Mucosa of gallbladder (tissue), 1 donor: Measurements from ENCODE around the gene PTPRN2. TPM values are rescaled to one million over a fixed set of nuclear protein-coding genes. Genes with fewer than 3 reads are reported as not detected.

Experiments
- DNase-seq: peaks from one replicate; pipeline ENCODE4 v3.0.0-alpha.2; 2020; ENCODE audit warnings: low spot score
- total RNA-seq: library from RNA; stranded (reverse); gene quantifications from one replicate; pipeline ENCODE4 v1.2.1, GENCODE V29; 2021
- donor health status: DM: no; HTN: no; CAD: no.

PTPRN2 gene
- total RNA-seq, 1 donor from 2014 or later = 11.9 TPM

- DNase-seq = no peak
These were observed 1062.1 kb downstream of the PTPRN2 start for GRCh38 chr7:157525491-157525915.

GRCh38 chr7:157524731-157525130, 1062.9 kb downstream of the PTPRN2 start:
- DNase-seq = no peak

- DNase-seq = no peak
These were observed 1063.7 kb downstream of the PTPRN2 start for GRCh38 chr7:157523766-157524421.

- no peak for DNase-seq
These were observed 1064.3 kb downstream of the PTPRN2 start for GRCh38 chr7:157523371-157523765.

GRCh38 chr7:157522954-157523353, 1064.7 kb downstream of the PTPRN2 start:
- DNase-seq = no peak

- no peak for DNase-seq
These were observed 1065.4 kb downstream of the PTPRN2 start for GRCh38 chr7:157522189-157522588.

GRCh38 chr7:157521752-157522151, 1065.9 kb downstream of the PTPRN2 start:
- no peak for DNase-seq

GRCh38 chr7:157521061-157521731, 1066.4 kb downstream of the PTPRN2 start:
- DNase-seq = no peak

- no peak for DNase-seq
These were observed 1067.4 kb downstream of the PTPRN2 start for GRCh38 chr7:157520249-157520648.

GRCh38 chr7:157519798-157520244, 1067.8 kb downstream of the PTPRN2 start:
- DNase-seq = no peak

GRCh38 chr7:157519246-157519645, 1068.4 kb downstream of the PTPRN2 start:
- no peak for DNase-seq

- no peak for DNase-seq
These were observed 1069.0 kb downstream of the PTPRN2 start for GRCh38 chr7:157518514-157519175.

- no peak for DNase-seq
These were observed 1069.7 kb downstream of the PTPRN2 start for GRCh38 chr7:157517782-157518513.

GRCh38 chr7:157516911-157517781, 1070.5 kb downstream of the PTPRN2 start:
- no peak for DNase-seq

GRCh38 chr7:157516311-157516710, 1071.3 kb downstream of the PTPRN2 start:
- no peak for DNase-seq

- no peak for DNase-seq
These were observed 1072.1 kb downstream of the PTPRN2 start for GRCh38 chr7:157515342-157516041.

- no peak for DNase-seq
These were observed 1072.9 kb downstream of the PTPRN2 start for GRCh38 chr7:157514746-157515145.

- no peak for DNase-seq
These were observed 1073.3 kb downstream of the PTPRN2 start for GRCh38 chr7:157514306-157514705.

- no peak for DNase-seq
These were observed 1073.9 kb downstream of the PTPRN2 start for GRCh38 chr7:157513682-157514081.

- DNase-seq = no peak
These were observed 1074.4 kb downstream of the PTPRN2 start for GRCh38 chr7:157513162-157513621.
